Body of pancreas (tissue), 4 donors: ENCODE results near the gene RIT2. TPM values are rescaled to one million over a fixed set of nuclear protein-coding genes. Genes with fewer than 3 reads are reported as not detected.

ENCODE experiments used
- ATAC-seq: fragments of 150-250 bp; one replicate; pipeline ENCODE4 v1.9.1; 2016
- DNase-seq, 4 donors: peaks; one replicate each; pipeline ENCODE4 v3.0.0-alpha.2; 2019
- H3K27ac ChIP-seq, 4 donors: fragments of 200-600 bp; sonication (generic); 1 replicate in 3 of 4; 2 replicates in 1 of 4; pipeline versions ENCODE4 v1.5.1 to v1.6.1; 2016 to 2019; ENCODE audit warnings: mild to moderate bottlenecking in 1 of 4, mixed read lengths in 1 of 4, moderate library complexity in 1 of 4
- H3K27me3 ChIP-seq, 2 donors: fragments of 200-600 bp; sonication (generic); one replicate each; pipeline ENCODE4 v1.6.0; 2016; ENCODE audit warnings: mild to moderate bottlenecking in 1 of 2
- H3K36me3 ChIP-seq, 2 donors: fragments of 200-600 bp; sonication (generic); replicated peaks in 1 of 2; 2 replicates each; pipeline ENCODE4 v1.5.1; 2016; ENCODE audit warnings: low read depth in 2 of 2; ENCODE audit not compliant: insufficient read depth in 1 of 2
- H3K4me1 ChIP-seq: fragments of 200-600 bp; sonication (generic); one replicate; pipeline ENCODE4 v1.6.0; 2016
- H3K4me3 ChIP-seq, 2 donors: fragments of 200-600 bp; sonication (generic); 1 replicate in 1 of 2; 2 replicates in 1 of 2; pipeline ENCODE4 v1.5.1; 2016 to 2019
- H3K9me3 ChIP-seq, 3 donors: fragments of 200-600 bp; sonication (generic); 1 replicate in 2 of 3; 2 replicates in 1 of 3; pipeline ENCODE4 v1.5.1; 2016
- POLR2A ChIP-seq, 3 donors: fragments of 450-650 bp; IDR thresholded peaks; one replicate each; pipeline ENCODE4 v1.6.1; 2016; ENCODE audit warnings: antibody characterized with exemption in 3 of 3, mild to moderate bottlenecking in 2 of 3
- WGBS, 2 donors: methylation state at CpG; one replicate each; pipeline ENCODE4 v1.1.5; 2017; 5-methylcytosine and 5-hydroxymethylcytosine counted together
- intact Hi-C: fragments of 100-400 bp; cut with DNase I; formaldehyde crosslinking; loops from one replicate; pipeline ENCODE4 v1.15.1; 2023
- total RNA-seq, 2 donors: library from RNA; depleted of rRNA; stranded (reverse); fragments of >200 nt; gene quantifications; one replicate each; pipeline ENCODE4 v1.1.0, GENCODE V29; 2016
- TF ChIP-seq, protein P1 (sequence below), 7 experiments: fragments of 450-650 bp in 4 of 7; fragments of 200-600 bp in 3 of 7; sonication (generic) in 3 of 7; IDR thresholded peaks; one replicate each; pipeline ENCODE4 v1.5.1; 2016 to 2019; ENCODE audit warnings: antibody characterized with exemption in 7 of 7

The RIT2 gene
- total RNA-seq, 2 donors from 2014 or later, result not detected

GRCh38 chr18:42782929-42783328 is 332.6 kb downstream of the RIT2 start:
- H3K27me3 ChIP-seq, result no peaks in the 10 kb centered on the region
- peaks cover 8% of the 10 kb centered on the region for H3K4me1 ChIP-seq
- no peak for ATAC-seq
- no peak overlapping the region for H3K4me3 ChIP-seq
- intact Hi-C loops, result no loop called here
- no peaks in the 10 kb centered on the region for H3K9me3 ChIP-seq
- DNase-seq, result no peak
- no peak overlapping the region for H3K27ac ChIP-seq
- 38 to 47% methylated on average over 4 of the region's 4 CpGs for WGBS, 2 donors
- TF ChIP-seq, protein P1, sequence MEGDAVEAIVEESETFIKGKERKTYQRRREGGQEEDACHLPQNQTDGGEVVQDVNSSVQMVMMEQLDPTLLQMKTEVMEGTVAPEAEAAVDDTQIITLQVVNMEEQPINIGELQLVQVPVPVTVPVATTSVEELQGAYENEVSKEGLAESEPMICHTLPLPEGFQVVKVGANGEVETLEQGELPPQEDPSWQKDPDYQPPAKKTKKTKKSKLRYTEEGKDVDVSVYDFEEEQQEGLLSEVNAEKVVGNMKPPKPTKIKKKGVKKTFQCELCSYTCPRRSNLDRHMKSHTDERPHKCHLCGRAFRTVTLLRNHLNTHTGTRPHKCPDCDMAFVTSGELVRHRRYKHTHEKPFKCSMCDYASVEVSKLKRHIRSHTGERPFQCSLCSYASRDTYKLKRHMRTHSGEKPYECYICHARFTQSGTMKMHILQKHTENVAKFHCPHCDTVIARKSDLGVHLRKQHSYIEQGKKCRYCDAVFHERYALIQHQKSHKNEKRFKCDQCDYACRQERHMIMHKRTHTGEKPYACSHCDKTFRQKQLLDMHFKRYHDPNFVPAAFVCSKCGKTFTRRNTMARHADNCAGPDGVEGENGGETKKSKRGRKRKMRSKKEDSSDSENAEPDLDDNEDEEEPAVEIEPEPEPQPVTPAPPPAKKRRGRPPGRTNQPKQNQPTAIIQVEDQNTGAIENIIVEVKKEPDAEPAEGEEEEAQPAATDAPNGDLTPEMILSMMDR (IDR thresholded peaks at IDR 0.05), result no peak
- TF ChIP-seq POLR2A (IDR thresholded peaks at IDR 0.05), result no peak
- H3K36me3 ChIP-seq, result no peaks in the 10 kb centered on the region

DNA sequence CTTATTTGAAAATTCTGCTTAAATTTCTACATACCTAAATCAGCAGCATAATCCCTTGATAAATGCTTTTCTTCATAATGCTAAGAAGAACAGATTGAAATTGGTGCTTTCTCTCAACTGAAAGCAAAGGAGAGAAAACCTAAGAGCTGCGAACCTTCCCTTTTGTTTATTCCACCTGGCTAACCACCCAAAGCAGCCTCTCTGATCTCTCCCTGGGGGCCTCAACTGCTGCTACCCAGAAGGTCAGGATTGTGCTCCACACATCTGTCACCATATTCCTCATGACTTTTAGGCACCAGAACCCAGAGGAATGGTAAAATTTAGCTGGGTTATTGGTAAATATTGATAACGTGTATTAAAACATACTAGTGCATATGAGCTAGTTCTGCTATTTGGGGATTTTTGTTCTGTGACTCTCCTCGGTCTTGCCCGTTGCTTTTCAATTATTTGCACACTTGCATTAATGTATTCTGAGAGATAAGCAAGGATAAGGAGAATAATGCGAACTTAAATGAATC is 334.1 kb downstream of the RIT2 start:
- no peaks in the 10 kb centered on the region for H3K36me3 ChIP-seq
- H3K27ac ChIP-seq, result no peak overlapping the region
- H3K4me1 ChIP-seq, result peaks cover 8% of the 10 kb centered on the region
- DNase-seq (no peak), ATAC-seq (no peak)
- H3K27me3 ChIP-seq, result no peaks in the 10 kb centered on the region
- H3K9me3 ChIP-seq, result no peaks in the 10 kb centered on the region
- no peak overlapping the region for H3K4me3 ChIP-seq
- intact Hi-C loops, result no loop called here
- TF ChIP-seq POLR2A (IDR thresholded peaks at IDR 0.05), result no peak
- TF ChIP-seq, protein P1 (IDR thresholded peaks at IDR 0.05), result no peak
- WGBS, 2 donors, result 30 to 53% methylated on average over 5 of the region's 5 CpGs

GRCh38 chr18:42780171-42780570 is 335.3 kb downstream of the RIT2 start:
- Histone ChIP-seq H3K27me3 (no peaks in the 10 kb centered on the region), H3K4me3 (no peak overlapping the region), H3K27ac (no peak overlapping the region), H3K4me1 (peaks cover 8% of the 10 kb centered on the region), H3K36me3 (no peaks in the 10 kb centered on the region), H3K9me3 (no peaks in the 10 kb centered on the region)
- TF ChIP-seq, protein P1 (IDR thresholded peaks at IDR 0.05), result no peak
- TF ChIP-seq POLR2A (IDR thresholded peaks at IDR 0.05), result no peak
- DNase-seq, result no peak
- ATAC-seq, result no peak
- intact Hi-C loops, result no loop called here

DNA sequence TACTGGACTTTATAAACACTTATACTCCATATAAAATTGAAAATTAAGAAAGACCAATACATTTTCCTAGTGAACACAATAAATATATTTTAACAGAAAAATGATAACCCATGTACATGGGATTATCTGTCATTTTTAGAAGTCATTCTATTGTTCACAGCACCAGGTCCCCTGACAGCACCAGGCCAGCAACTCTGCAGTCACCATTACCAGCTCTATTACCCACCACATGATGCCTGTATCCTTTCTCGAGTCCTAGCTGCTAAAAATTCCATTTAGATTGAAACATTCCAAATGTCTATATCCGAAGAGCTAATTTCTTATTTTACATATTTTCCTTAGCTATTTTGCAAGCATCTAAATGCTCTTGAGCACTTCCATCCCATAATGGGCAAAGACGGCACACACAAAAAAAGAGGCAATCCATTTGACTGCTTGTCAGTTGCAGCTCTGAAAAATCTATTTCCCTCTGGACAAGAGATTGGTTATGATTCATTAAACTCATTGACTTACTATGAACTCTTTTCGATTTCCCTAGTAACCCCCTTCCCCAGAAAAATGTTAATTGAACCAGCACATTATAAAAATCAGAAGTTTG is 336.9 kb downstream of the RIT2 start:
- H3K9me3 ChIP-seq, result no peaks in the 10 kb centered on the region
- H3K27ac ChIP-seq, result no peak overlapping the region
- no peaks in the 10 kb centered on the region for H3K36me3 ChIP-seq
- TF ChIP-seq, protein P1 (IDR thresholded peaks at IDR 0.05), result no peak
- no peak for TF ChIP-seq POLR2A (IDR thresholded peaks at IDR 0.05)
- no peaks in the 10 kb centered on the region for H3K27me3 ChIP-seq
- H3K4me3 ChIP-seq, result no peak overlapping the region
- DNase-seq (no peak), ATAC-seq (no peak)
- H3K4me1 ChIP-seq, result no peaks in the 10 kb centered on the region
- WGBS, 2 donors, result 36 to 54% methylated on average over 4 of the region's 4 CpGs
- intact Hi-C loops, result no loop called here

- no peak for TF ChIP-seq POLR2A (IDR thresholded peaks at IDR 0.05)
- TF ChIP-seq, protein P1 (IDR thresholded peaks at IDR 0.05), result no peak
- no peak overlapping the region for H3K27ac ChIP-seq
- H3K4me1 ChIP-seq, result no peaks in the 10 kb centered on the region
- no peaks in the 10 kb centered on the region for H3K36me3 ChIP-seq
- ATAC-seq (no peak), DNase-seq (no peak)
- H3K4me3 ChIP-seq, result no peak overlapping the region
- no peaks in the 10 kb centered on the region for H3K27me3 ChIP-seq
- no peaks in the 10 kb centered on the region for H3K9me3 ChIP-seq
- intact Hi-C loops, result no loop called here
These were observed 337.5 kb downstream of the RIT2 start for GRCh38 chr18:42778024-42778423.
